GM21515 (cell line): ENCODE measurements around the gene PTPN4.
"Not testable (repeated sequence)": the region's sequence is repeated elsewhere in the genome, so short reads cannot be mapped to it uniquely, and the experiment has no call there.

Source experiments
- ATAC-seq: cut with Tn5 transposase; IDR thresholded peaks from one replicate; pipeline ENCODE4 v1.9.1; 2021; ENCODE audit not compliant: unreplicated experiment

The PTPN4 gene

DNA sequence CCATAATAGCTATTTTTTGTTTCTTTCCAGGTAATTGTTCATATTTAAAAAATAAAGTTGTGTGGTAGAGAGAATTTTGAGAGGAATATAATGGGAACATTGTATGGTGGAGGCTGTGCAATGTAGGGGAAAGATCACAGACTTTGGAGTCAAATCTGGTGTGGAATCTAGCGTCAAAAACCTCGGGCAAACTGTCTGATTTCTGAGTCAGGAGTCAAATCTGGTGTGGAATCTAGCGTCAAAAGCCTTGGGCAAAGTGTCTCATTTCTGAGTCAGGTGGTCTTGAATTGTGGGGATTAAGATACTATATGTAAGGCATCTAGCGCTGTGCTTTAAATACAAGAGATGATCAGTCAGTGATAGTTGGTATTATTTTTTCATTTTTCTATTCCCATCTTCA lies 5.1 kb downstream of the PTPN4 start:
- ATAC-seq = no peak

- ATAC-seq = no peak
Observed at GRCh38 chr2:119765433-119766002, 5.8 kb downstream of the PTPN4 start.

DNA sequence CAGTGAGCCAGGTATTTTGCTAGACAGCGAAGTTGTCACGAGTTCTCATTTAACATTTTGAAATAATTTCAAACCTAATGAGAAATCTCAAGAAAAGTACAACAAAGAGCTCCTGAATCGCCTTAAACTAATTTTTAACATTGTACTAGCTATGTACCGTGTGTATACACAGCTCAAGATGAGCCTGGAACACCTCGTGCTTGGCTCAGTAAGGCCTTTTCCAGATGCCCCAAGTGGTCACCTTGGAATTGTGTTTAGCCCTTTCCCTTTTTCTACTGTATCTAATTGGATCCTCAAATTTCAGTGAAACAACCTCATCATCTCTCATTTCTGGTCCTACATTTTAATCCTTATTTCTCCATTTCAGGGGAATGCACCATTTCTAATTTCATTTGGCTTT lies 7.2 kb downstream of the PTPN4 start:
- ATAC-seq = no peak

GRCh38 chr2:119768742-119769141 lies 9.0 kb downstream of the PTPN4 start:
- no peak for ATAC-seq

GRCh38 chr2:119769645-119770044 lies 9.9 kb downstream of the PTPN4 start:
- no peak for ATAC-seq

GRCh38 chr2:119771331-119771730 lies 11.6 kb downstream of the PTPN4 start:
- no peak for ATAC-seq

DNA sequence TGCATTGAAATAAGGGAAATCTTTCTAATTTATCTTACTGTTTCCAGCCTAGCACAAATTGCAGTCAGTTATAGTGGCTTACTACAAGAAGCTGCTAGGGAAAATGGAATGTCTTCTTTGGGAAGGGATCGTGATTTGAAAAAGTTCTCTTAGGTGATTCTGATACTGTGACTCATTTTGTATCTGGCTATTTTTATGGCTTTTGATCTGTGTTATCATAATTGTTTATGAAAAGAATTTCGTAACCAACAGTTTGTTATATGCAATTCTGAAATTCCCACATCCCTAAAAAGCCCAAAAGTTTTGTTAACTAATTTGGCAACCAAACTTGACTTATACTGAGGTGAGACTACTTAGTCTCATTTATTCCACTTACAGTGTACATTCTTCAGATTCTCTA lies 12.4 kb downstream of the PTPN4 start:
- no peak for ATAC-seq

DNA sequence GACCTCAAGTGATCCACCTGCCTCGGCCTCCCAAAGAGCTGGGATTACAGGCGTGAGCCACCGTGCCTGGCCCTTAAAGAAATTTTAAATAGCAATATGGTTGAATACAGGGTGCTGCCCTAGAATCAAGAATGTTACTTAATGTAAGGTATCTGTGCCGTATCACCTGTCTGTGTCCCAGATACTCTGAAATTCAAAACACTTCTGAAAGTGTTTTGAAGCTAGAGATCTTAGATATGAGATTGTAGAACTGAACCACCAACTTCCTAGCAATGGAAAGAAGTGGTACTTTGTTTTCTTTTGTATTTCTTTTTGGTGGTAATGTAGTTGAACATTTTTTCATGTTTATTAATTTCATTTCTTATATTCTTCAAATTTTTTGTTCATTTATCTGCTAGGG lies 13.0 kb downstream of the PTPN4 start:
- ATAC-seq = no peak

- ATAC-seq = no peak
Observed at GRCh38 chr2:119774026-119774425, 14.3 kb downstream of the PTPN4 start.

GRCh38 chr2:119775102-119775501 lies 15.4 kb downstream of the PTPN4 start:
- ATAC-seq = no peak

- no peak for ATAC-seq
Observed at GRCh38 chr2:119782308-119783027, 22.7 kb downstream of the PTPN4 start.

DNA sequence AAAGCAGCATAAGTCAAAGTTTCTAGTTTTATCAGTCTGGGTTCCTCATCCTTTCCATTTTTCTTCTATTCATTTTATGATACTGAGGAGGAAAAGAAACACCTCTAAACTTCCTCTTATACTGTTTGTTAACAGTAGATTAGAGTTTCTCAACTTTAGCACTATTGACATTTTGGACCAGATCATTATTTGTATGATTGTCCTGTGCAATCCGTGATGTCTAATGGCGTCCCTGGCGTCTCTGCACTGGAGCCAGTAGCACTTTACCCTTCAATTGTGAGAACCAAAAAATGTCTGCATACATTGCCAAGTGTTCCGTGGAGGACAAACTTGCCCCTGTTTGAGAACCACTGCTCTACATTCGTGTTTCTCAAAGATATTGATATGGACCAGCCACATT lies 25.2 kb downstream of the PTPN4 start:
- ATAC-seq = no peak

DNA sequence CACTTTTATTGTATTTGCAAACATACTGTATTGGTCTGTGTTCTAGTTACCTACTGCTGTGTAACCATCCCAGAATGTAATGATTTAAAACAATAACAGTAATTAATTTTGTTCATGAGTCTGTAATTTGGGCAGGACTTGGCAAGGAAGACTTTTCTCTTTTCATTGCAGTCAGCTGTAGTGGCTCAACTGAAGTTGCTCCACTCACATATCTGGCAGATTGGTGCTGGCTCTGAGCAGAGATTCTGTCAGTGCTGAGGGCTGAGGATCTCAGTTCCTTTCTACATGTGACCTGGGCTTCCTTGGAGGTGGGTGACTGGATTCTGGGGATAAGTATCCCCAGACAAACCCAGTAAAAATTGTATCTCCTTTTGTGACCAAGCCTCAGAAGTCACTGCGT lies 26.6 kb downstream of the PTPN4 start:
- no peak for ATAC-seq

DNA sequence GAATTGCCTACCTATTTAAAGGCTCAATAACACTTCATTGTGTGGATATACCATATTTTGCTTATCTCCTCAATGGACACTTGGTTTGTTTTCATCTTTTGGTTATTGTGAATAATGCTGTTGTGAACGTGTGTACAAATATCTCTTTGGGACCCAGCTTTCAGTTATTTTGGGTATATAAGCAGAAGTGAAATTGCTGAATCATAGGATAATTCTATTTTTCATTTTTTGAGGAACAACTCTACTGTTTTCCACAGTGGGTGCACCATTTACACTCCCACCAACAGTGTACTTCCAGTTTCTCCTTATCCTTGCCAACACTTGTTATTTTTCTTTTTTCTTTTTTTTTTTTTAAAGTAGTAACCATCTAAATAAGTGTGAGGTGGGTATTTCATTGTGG lies 29.0 kb downstream of the PTPN4 start:
- no peak for ATAC-seq

DNA sequence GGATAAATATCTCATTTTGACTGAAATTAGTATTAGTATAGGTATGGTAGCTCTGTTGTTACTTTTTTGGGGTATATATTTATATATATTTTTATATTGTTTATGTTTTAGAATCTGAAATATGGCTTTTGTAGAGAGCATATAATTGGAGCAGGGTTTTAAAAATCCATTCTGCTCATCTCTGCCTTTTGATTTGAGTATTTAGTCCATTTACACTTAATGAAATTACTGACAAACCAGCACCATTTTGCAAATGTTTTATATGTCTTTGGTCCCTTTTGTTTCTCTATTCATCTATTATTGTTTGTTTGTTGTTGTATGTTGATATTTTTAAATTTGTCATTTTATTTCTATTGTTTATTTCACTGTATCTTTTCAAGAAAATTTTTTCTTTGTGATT lies 30.7 kb downstream of the PTPN4 start:
- no peak for ATAC-seq

GRCh38 chr2:119792907-119793312 lies 33.2 kb downstream of the PTPN4 start:
- no peak for ATAC-seq

- no peak for ATAC-seq
Observed at GRCh38 chr2:119794237-119794636, 34.5 kb downstream of the PTPN4 start.

GRCh38 chr2:119795309-119796303 lies 35.9 kb downstream of the PTPN4 start:
- no peak for ATAC-seq

DNA sequence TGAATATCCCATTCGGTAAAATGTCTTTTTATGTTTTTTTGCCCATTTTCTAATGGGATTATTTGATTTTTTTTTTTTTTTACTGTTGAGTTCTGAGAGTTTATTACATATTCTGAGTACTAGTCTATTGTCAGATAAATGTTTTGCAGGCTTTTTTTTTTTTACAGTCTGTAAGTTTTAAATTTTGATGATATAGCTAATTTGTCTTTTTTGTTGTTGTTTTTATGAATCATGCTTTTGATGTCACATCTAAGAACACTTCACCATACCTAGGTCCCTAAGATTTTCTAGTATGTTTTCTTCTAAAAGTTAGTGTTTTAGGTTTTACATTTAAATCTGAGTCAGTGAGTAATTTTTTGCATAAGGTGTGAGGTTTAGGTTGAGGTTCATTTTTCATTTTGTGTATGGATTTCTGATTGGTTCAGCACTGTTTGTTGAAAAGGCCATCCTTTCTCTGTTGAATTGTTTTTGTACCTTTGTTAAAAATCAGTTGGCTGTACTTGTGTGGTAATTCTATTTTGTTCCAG lies 40.7 kb downstream of the PTPN4 start:
- no peak for ATAC-seq

DNA sequence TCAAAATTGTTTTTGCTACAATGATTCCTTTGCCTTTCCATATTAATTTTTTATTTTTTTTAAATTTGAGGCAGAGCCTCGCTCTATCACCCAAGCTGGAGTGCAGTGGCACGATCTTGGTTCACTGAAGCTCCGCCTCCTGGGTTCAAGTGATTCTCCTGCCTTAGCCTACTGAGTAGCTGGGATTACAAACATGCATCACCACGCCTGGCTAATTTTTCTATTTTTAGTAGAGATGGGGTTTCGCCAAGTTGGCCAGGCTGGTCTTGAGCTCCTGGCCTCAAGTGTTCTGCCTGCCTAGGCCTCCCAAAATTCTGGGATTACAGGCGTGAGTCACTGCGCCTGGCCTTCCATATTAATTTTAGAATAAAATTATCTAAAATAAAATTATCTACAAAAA lies 41.3 kb downstream of the PTPN4 start:
- no peak for ATAC-seq

DNA sequence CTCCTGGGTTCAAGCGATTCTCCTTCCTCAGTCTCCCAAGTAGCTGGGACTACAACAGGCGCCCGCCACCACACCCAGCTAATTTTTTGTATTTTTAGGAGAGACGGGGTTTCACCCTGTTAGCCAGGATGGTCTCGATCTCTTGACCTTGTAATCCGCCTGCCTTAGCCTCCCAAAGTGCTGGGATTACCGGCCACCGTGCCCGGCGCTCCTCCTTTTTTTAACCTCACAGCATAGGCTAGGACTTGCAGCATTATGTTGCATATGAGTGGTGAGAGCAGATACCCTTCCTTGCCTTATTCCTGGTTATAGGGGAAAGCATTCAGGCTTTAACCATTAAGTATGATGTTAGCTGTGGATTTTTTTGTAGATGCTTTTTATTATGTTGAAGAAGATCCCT lies 42.3 kb downstream of the PTPN4 start:
- ATAC-seq = not testable (repeated sequence)

GRCh38 chr2:119803101-119803500 lies 43.4 kb downstream of the PTPN4 start:
- ATAC-seq = no peak
